HG03378 (cell line): ENCODE data around the gene IRF1.
A peak's percentile ranks its signal among the peaks of the same experiment; 100 is the strongest.
"Not testable (repeated sequence)": the region's sequence is repeated elsewhere in the genome, so short reads cannot be mapped to it uniquely, and the experiment has no call there.

Experiments
- ATAC-seq: cut with Tn5 transposase; IDR thresholded peaks from one replicate; pipeline ENCODE4 v1.9.1; 2021; ENCODE audit warnings: mild to moderate bottlenecking, moderate library complexity; ENCODE audit not compliant: unreplicated experiment

IRF1 gene

DNA sequence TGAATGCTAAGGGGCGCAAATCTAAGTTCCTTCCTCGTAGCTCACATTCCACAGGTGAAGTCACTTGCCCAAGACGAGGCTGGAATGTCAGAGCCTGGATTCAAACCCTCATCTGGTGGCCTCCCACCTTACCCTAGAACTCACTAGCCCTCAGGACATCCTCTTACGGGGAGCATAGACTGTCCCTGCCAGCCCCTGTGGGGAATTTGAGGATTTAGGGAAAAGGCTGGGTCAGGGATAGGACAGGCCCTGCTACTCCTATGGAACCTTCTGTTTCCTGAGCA lies 45.0 kb downstream of the IRF1 start:
- ATAC-seq: no peak

GRCh38 chr5:132444841-132445639 lies 45.5 kb downstream of the IRF1 start:
- no peak for ATAC-seq

DNA sequence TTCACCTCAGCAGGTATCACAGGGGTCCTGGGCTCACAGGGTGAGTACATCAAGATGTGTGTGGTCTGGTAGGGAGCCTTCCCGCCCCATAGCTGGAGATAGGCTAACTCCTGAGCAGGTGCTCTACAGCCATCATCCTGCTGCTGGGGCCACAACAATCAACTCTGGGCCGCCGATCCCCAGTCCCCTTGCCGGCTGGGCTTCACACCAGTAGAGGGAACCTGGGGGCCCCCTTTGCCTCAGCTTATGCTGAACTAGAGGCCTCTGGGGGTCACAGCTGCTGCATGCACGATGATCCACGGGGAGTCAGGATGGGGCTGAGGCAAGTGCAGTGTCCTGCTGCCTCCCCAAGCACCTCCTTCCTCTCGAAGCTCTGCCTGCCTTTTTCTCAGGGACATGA lies 46.5 kb downstream of the IRF1 start:
- no peak for ATAC-seq

GRCh38 chr5:132439521-132440089 lies 51.0 kb downstream of the IRF1 start:
- no peak for ATAC-seq

DNA sequence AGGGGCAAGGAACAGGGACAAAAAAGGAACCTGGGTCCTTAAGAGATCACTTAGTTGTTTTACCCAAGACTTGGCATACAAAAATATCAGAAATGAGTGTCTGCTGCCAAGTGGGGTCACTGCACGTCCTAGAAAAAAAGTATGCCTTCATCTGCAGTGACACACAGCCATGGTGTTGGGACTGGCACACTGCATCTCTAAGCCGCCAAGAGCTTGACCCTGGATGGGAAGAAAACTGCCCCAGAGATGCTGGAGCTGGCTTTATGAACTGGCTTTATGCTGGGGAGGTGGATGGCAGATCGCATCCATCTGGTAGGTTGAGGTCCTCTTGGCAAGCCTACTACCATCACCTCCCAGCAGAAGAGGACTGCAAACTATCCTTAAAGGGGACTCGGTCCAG lies 51.7 kb downstream of the IRF1 start:
- no peak for ATAC-seq

- ATAC-seq: not testable (repeated sequence)
Observed at GRCh38 chr5:132438267-132438645, 52.3 kb downstream of the IRF1 start.

DNA sequence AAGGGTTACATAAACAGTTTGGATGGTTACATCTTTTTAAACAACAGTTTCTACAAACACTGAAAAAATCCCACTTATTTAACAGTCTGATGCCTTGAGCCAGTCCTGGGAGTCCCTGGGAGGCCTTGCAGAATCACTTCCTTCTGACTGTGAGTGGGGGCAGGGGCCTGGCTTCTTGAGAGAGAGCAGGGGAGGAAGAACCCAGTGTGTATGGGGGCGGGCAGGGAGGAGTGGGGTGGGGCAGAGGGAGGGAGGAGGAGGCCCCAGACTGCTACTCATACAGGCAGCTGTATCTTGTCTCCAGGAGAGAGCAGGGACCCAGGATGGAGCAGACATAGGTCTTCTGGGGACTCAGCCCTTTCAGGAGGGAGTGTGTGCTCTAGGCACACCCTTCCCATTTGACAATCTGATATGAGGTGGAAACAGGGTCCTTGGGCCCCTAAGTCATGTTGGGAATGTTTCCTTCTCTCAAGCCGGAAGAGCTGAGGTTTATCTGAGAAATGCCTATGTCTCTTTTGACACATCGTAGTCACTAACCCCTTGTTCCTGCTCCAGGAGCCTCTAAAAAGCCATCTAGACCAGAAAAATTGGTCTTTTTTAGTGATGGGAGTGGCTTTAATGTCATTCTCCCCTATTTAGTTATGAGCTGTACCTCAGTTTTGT lies 52.8 kb downstream of the IRF1 start:
- peak; percentile 81 for ATAC-seq

- ATAC-seq: no peak
Observed at GRCh38 chr5:132436936-132437335, 53.6 kb downstream of the IRF1 start.

DNA sequence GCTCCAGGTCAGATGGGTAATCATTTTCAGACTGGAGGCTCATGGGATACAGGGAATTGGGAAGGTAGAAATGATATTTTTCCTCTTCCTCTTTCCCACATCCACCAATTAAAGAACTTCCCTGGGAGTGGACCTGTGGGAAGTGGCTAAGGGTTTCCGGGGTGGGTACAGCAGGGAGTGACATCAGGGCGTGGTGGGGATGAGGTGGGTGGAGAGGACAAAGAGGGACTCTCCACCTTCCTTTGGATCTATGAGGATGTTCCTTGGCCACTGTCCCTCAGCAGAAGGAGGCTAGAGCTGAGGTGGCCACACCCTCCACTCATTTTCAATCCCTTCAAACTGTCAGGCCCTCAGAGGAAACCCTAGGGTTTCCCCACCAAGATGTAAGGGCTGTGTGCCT lies 54.7 kb downstream of the IRF1 start:
- ATAC-seq: no peak

DNA sequence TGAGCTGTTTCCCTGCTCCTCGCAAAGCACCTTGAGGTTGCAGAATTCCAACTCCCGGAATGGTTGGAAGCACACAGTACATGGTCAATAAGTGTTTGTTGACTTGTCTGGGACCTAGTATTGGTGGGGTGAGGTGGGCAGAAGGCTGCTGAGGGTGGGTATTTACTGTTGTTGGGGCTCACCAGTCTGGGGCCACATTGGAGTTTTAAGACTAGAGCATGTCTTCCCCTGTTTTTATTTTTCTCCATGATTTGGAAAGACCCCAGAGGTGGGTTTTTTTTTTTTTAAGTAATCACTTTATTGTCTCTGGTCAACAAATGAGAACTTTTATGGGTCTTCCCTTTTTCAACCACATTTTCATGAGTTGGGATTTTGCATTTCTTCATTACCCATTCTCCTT lies 55.1 kb downstream of the IRF1 start:
- no peak for ATAC-seq

GRCh38 chr5:132434416-132435286 lies 55.9 kb downstream of the IRF1 start:
- ATAC-seq: no peak

- no peak for ATAC-seq
Observed at GRCh38 chr5:132433141-132433540, 57.4 kb downstream of the IRF1 start.

- no peak for ATAC-seq
Observed at GRCh38 chr5:132431632-132432031, 58.9 kb downstream of the IRF1 start.
